Forelimb muscle (tissue), 1 donor: Measurements from ENCODE around the gene AK1. TPM values are rescaled to one million over a fixed set of nuclear protein-coding genes. Genes with fewer than 3 reads are reported as not detected.

Source experiments
- DNase-seq: peaks from one replicate; pipeline ENCODE4 v3.0.0-alpha.2; 2013; ENCODE audit warnings: low read depth
- polyA plus RNA-seq: library from polyadenylated mRNA; unstranded; fragments of 120-200 nt; gene quantifications from one replicate; pipeline ENCODE4 v1.2.1, GENCODE V29; 2013; ENCODE audit not compliant: insufficient read length

The AK1 gene
- polyA plus RNA-seq, 1 donor: 1,272 TPM

GRCh38 chr9:127868278-127868902, 9.1 kb downstream of the AK1 start:
- no peak for DNase-seq

- no peak for DNase-seq
These were observed 9.9 kb downstream of the AK1 start for GRCh38 chr9:127867356-127868277.

DNA sequence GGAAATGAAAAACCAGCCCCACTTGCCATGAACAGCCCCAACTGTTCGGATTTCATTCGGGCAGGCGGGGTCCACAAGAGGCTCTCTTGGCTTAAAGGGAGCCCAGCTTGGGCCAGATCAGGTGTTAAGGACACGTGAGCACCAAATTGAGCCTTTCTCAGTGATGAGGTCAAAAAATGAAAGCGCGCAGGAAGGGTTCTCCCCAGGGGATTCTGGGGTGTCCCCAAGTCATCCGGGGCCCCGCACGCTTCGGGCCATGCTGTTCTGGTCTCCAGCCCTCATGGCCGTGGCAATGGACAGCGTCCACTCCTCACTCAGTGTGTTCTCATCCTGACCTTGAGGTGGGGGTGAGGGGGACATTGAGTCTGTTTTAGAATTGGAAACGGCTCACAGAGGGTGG, 10.9 kb downstream of the AK1 start:
- DNase-seq: no peak

DNA sequence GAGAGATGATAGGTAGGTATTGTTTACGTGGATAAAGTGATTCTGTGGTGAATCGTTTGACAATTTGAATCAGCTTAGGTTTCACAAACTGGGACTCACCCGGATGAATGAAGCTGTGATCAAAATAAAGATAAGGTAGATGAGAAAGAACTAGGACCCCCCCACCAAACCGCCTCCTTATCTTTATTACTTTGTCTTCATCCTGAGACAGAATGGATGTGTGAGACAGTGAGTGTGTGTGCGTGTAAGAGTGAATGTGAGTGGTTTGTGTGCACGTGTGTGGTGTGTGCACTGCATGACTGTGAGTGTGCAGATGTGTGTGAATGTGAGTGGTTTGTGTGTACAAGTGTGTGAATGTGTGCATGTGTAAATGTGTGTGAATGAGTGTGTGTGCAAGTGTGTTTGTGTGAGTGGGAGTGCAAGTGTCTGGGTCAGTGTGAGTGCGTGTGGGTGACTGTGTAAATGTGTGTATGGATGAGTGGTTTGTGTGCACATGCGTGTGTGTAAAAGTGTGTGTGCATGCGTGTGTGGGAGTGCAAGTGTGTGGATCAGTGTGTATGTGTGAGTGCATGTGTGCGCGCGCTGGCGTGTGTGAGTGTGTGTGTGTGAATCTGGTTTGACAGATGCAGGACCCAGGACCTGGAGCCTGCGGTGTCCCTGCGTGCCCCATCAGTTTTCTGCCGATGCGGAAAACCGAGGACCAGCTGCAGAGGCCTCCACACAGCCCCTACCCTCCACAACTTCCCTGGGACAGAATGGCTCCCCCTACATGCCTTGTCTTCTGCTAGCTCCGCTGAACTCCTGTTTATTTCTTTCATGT, 11.6 kb downstream of the AK1 start:
- DNase-seq: no peak

DNA sequence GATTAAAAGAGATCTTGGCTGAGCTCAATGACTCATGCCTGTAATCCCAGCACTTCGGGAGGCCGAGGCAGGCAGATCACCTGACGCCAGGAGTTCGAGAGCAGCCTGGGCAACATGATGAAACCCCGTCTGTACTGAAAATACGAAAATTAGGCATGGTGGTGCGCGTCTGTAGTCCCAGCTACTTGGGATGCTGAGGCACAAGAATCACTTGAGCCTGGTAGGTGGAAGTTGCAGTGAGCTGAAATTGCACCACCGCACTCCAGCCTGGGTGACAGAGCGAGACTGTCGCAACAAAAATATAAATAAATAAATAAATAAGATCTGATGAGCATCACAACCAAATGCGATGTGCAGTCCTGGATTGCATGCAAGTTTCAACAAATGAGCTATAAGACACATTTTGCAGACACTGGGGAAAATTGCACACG, 14.3 kb downstream of the AK1 start:
- no peak for DNase-seq

GRCh38 chr9:127862075-127863011, 15.1 kb downstream of the AK1 start:
- DNase-seq: no peak

GRCh38 chr9:127860779-127861178, 16.7 kb downstream of the AK1 start:
- DNase-seq: no peak

DNA sequence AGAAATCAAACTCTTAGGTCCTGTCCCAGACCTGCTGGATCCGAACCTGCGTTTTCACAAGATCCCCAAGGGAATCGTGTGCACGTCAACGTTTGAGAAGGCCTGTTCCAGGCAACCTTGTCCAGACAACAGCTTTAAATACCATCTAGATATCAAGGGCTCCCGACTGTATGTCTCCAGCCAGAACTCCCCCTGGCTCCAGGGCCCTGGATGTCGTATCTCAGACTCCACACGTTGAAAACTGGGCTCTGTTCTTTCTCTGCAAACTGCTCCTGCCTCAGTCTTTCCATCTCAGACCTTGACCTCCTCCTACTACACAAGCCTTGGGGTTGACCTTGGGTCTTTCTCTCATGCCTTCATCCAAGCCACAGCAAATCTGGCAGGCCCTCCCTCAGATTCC, 17.2 kb downstream of the AK1 start:
- no peak for DNase-seq

GRCh38 chr9:127858041-127858512, 19.4 kb downstream of the AK1 start:
- DNase-seq: no peak

- DNase-seq: no peak
These were observed 20.2 kb downstream of the AK1 start for GRCh38 chr9:127857278-127857677.

- no peak for DNase-seq
These were observed 20.8 kb downstream of the AK1 start for GRCh38 chr9:127856729-127857116.

DNA sequence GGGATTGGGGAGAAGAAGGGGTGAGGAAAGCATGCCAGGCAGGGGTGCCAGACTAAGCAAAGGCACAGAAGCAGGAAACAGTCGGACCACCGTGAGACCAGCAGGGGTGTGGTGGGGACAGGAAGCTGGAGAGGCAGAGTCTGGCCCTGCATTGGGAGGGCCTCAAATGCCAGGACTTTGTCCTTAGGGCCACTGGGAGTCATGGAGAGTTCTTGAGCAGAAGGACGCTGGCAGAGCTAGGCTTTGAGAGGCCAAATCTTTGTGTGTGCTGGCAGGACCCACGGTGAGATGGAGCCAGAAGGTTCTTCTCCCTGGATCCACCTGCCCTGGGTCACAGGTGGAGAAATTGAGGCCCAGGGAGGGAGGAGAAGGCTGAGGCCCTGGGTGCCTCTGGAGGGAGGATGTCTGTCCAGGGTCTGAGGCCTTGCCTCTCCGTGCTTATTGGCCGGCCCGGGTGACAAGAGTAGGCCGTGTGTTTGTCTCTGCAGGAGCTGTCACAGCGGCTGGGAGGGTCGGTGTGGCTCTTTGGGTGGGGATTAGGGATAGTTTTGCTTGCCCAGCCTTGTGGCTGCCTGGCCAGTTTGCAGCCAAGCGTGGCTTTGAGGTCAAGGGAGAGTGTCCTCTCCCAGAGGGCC, 21.3 kb downstream of the AK1 start:
- no peak for DNase-seq

GRCh38 chr9:127855522-127855921, 22.0 kb downstream of the AK1 start:
- DNase-seq: no peak

DNA sequence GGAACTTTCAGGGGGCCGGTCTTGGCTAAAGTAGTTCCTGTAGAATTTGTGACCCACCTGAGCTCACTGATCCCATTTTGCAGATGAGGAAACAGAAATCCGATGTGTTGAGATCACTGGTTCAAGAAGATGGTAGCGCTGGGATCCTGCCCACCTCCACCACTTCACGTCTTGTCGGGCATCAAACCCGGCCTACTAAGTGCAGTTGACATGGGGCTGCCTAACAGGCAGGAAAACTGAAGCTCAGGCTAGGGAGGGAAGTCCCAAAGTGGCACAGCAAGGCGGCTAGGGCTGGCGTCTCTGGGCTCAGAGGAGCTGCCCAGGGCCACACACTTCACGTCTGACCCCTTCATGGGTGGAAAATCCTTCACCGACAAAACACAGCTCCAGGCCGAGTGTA, 22.5 kb downstream of the AK1 start:
- DNase-seq: no peak

DNA sequence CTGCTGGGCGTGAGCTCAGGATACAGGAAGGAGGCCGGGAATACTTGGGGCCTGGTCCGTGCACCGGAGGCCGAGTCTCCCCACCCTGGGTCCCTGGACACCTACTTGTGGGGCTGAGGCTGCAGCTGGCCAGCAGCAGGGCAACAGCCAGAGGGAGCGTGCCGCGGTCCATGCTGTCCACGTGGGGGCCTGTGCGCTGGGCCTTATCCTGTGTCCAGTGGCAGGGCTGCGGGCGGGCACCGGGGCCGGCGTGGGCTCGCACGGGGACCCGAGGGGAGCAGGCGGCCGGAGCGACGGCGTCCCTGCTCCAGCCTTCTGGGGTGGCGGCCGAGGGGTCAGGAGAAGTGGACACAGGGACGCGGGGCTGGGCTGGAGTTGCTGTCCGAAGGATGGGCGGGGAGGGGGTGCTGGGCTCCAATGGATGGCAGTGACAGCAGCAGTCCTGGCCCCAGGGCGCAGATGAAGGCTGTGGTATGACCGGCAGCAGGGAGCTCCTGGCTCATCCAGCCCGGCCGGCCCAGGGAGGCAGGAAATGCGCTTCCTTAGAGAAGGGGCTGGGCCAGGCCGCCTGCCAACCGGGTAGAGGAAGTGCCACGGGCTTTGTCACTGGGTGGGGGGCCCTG, 23.2 kb downstream of the AK1 start, which contains the start of gene ENG:
Gene ENG (minus strand): TSS at position 475 of the 623 bp plus-strand sequence. CDS start 303 bp downstream, at position 172.
- no peak for DNase-seq

DNA sequence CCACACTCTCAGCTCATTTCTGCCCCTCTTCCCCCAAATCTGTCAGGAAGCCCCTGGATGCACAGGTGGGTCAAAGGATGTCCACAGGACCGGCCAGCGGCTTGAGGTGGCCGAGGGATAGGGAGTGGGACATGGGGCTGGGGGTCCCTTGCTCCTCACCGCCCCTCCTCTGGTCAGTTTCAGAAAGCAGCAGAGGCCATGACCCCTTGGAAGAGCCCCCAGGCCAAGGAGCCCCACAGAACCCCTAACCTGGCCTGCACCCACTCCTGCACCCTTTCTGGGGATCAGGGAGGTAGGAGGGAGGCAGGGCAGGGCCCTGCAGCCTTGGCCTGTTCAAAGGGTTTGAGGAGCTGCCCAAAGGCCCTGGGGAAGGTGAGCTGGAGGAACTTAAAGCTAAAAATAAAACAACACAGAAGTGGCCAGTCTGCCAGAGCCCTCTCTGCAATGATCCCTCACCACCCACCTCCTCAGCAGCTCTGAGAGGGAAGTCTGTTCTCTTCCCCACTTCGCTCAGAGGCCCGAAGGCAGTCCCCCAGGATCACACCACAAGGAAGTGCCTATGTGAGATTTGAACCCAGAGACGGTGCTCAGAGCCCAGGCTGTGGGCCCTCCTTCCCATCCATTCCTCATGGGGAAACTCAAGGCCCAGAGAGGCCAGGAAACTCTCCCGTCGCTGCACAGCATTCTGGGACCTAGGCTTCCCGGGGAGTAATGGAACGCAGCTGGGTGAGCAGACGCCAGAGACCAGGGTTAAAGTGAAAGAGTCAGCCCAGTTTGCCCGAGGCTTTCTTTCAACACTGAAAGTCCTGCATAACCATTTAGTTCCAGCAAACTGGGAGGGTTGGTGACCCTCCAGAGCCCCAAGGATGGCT, 23.9 kb downstream of the AK1 start:
- DNase-seq: no peak

DNA sequence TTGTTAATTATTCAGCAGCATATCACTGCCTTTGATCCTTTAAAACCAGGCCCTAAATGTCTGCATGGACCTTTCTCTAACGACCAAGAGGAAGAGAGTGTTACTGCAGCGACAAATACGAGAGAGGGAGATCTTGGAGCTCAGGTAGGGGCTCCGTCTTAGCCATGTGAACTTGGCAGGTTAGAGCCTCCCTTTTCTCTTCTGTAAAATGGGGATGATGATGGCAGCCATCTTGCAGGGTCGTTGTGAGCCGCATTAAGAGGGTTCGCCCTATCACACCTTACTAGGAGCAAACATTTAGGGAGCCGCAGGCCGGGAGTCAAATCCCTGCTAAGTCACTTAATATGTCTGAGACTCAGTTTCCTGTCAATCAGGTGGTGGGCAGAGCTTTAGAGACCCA, 24.6 kb downstream of the AK1 start:
- no peak for DNase-seq

DNA sequence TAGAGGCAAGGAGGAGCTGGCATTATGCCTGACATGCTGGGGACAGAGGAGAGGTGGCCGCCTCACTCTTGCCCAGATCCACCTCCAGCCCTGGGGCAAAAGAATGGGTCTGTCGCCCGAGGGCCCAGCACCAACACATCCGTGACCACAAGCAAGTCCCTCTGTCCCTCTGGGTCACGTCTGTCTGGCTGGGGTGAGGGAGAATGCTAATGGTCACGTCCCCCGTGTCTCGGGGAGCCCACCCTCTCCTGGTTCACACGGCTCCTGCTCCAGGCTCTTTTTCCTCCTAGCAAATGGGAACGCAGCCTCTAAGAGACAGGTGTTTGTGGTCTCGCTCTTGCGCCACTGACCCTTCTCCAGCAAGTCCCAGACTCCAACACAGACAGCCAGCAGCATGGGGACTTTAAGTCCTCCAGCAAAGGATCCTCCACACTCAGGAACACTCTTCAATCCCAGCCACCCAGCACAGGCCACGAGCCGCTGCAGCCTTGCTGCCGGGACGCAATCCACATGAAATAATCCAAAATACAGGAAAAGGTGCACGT, 27.1 kb downstream of the AK1 start:
- no peak for DNase-seq
